Activated naive CD8-positive, alpha-beta T cell treated with anti-CD3 and anti-CD28 coated beads, Interleukin-2, amount 10 ng/mL, durations not matched to agents 7 days and 5 days (primary cell): Measurements from ENCODE around the gene TMTC2. TPM values are rescaled to one million over a fixed set of nuclear protein-coding genes. Genes with fewer than 3 reads are reported as not detected.

Experiments
- ATAC-seq: fragments of 150-1000 bp; cut with Tn5 transposase; one replicate; pipeline ENCODE4 v1.10.0; 2021; ENCODE audit warnings: low read depth, moderate library complexity
- POLR2A ChIA-PET: fragments of 350-600 bp; sonication (Branson Sonifier 250); formaldehyde crosslinking; loops from one replicate; lab custom pipeline; 2021; ENCODE audit warnings: antibody characterized with exemption; lab: Charles Lee
- DNase-seq: peaks from one replicate; pipeline ENCODE4 v3.0.0; 2021
- H3K27ac Mint-ChIP-seq: one replicate; pipeline ENCODE4 v1.8.0; 2022; ENCODE audit warnings: mild to moderate bottlenecking, mixed read lengths
- H3K27me3 Mint-ChIP-seq: one replicate; pipeline ENCODE4 v1.8.0; 2022; ENCODE audit warnings: mild to moderate bottlenecking, moderate library complexity, mixed read lengths
- H3K36me3 Mint-ChIP-seq: one replicate; pipeline ENCODE4 v1.8.0; 2021; ENCODE audit warnings: mild to moderate bottlenecking, mixed read lengths
- H3K4me1 Mint-ChIP-seq: one replicate; pipeline ENCODE4 v1.8.0; 2021; ENCODE audit warnings: mixed read lengths
- H3K4me3 Mint-ChIP-seq: one replicate; pipeline ENCODE4 v1.8.0; 2022; ENCODE audit warnings: mild to moderate bottlenecking, moderate library complexity, mixed read lengths
- H3K9me3 Mint-ChIP-seq: one replicate; pipeline ENCODE4 v1.8.0; 2021; ENCODE audit warnings: mixed read lengths
- total RNA-seq, 2 experiments: library from RNA; stranded (reverse); gene quantifications; one replicate each; pipeline ENCODE4 v1.2.3, GENCODE V29; 2021

Gene TMTC2
- total RNA-seq, 2 experiments from 2014 or later, result 3.3 to 4.1 TPM

DNA sequence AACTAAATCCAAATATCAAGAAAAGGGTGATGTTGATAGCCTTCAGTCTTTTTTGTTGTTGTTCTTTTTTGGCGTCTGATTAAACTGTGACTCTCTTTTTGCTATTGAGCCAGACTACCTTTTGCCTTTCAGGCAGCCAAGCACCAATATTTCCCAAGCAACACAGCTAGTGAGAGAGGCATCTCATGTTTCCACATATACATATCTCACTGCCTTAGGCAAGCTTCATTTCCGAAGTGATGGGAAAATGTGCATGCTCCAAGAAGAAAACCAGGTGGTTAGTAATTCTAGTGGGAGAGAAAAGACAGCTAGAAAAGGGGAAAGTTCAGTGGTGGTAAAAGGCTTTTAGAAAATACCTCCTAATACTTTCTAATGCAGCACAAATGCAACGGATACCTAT, 277.7 kb downstream of the TMTC2 start:
- ATAC-seq (no peak), DNase-seq (no peak)
- Mint-ChIP-seq H3K36me3 (no peaks in the 10 kb centered on the region), H3K27me3 (no peaks in the 10 kb centered on the region), H3K27ac (no peak overlapping the region), H3K9me3 (no peaks in the 10 kb centered on the region), H3K4me3 (no peak overlapping the region), H3K4me1 (no peaks in the 10 kb centered on the region)
- POLR2A ChIA-PET, result no interaction called here

DNA sequence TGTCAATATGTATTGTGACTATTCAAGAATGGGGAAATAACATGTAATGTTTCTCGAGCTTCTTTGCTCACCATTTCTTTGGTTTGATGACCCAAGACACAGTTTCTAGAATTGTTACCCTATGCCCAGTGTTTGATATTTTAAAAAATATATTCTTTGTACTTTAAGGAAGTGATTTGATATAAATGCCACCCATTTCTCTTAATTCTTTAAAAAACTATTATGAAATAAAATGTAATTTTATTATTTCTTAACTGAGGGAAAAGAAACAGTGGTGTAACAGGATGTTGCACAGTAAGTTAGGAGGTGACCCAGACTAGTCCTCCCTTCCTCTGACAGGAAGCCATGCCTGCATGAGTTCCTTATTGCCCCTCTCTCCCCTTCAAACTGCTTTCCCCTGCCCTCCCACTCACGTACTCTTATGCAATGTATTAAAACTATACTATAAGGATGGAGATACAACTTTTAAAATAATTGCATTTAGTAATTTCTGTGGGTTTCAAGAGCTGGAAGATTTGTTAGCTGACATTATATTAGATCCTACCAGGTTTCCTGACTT, 279.4 kb downstream of the TMTC2 start:
- DNase-seq (no peak), ATAC-seq (no peak)
- no peaks in the 10 kb centered on the region for H3K27me3 Mint-ChIP-seq
- POLR2A ChIA-PET, result no interaction called here
- H3K9me3 Mint-ChIP-seq, result no peaks in the 10 kb centered on the region
- no peak overlapping the region for H3K27ac Mint-ChIP-seq
- H3K4me3 Mint-ChIP-seq, result no peak overlapping the region
- H3K4me1 Mint-ChIP-seq, result no peaks in the 10 kb centered on the region
- no peaks in the 10 kb centered on the region for H3K36me3 Mint-ChIP-seq

- no peak for ATAC-seq
- Mint-ChIP-seq H3K27me3 (no peaks in the 10 kb centered on the region), H3K9me3 (no peaks in the 10 kb centered on the region), H3K4me1 (no peaks in the 10 kb centered on the region), H3K36me3 (no peaks in the 10 kb centered on the region), H3K4me3 (no peak overlapping the region), H3K27ac (no peak overlapping the region)
- no peak for DNase-seq
- POLR2A ChIA-PET, result no interaction called here
Measured at GRCh38 chr12:82968631-82969367, 282.1 kb downstream of the TMTC2 start.

GRCh38 chr12:82970614-82971013, 283.9 kb downstream of the TMTC2 start:
- H3K27ac Mint-ChIP-seq, result no peak overlapping the region
- no peaks in the 10 kb centered on the region for H3K9me3 Mint-ChIP-seq
- DNase-seq (no peak), ATAC-seq (no peak)
- no peak overlapping the region for H3K4me3 Mint-ChIP-seq
- POLR2A ChIA-PET, result no interaction called here
- no peaks in the 10 kb centered on the region for H3K4me1 Mint-ChIP-seq
- no peaks in the 10 kb centered on the region for H3K27me3 Mint-ChIP-seq
- H3K36me3 Mint-ChIP-seq, result no peaks in the 10 kb centered on the region

DNA sequence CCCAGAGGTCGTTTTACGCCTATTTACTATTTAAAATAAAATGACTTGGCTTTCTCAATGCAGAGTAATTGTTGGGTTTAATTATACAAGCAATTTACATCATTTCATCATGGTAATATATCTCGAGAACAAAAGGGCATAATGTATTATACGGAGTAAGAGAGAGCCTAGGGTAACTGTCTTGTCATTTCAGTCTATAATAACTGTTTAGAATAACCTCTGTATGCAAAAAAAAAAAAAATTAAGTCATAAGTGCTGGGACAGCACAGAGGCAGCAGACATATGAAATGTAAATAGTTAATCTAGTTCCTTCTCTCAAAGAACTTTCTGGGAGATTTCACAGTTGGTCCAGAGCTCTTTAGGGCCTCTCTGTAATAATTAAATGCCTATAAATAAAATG, 284.9 kb downstream of the TMTC2 start:
- Mint-ChIP-seq H3K4me3 (no peak overlapping the region), H3K27ac (no peak overlapping the region), H3K27me3 (no peaks in the 10 kb centered on the region), H3K9me3 (no peaks in the 10 kb centered on the region), H3K4me1 (no peaks in the 10 kb centered on the region), H3K36me3 (no peaks in the 10 kb centered on the region)
- POLR2A ChIA-PET, result no interaction called here
- DNase-seq (no peak), ATAC-seq (no peak)

GRCh38 chr12:82972624-82973023, 285.9 kb downstream of the TMTC2 start:
- ATAC-seq, result no peak
- POLR2A ChIA-PET, result no interaction called here
- Mint-ChIP-seq H3K27me3 (no peaks in the 10 kb centered on the region), H3K4me1 (no peaks in the 10 kb centered on the region), H3K27ac (no peak overlapping the region), H3K36me3 (no peaks in the 10 kb centered on the region), H3K9me3 (no peaks in the 10 kb centered on the region), H3K4me3 (no peak overlapping the region)
- DNase-seq, result no peak

DNA sequence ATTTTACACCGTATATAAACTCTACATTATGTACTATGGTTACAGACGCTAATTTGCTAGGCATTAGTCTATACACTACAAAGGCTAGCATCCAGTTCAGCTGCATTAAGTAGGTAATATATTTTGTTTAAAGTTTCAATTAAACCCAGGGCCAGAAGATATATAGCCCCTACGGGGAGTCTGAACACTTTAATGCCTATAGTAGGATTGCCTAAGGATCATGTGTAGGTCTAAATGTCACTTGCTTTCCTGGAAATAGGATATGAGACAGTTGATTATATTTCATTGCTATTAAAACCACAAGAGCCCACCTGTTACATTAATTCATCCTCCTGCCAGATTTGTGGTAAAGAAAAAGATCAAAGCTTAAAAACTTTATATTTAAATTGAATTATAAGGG, 286.9 kb downstream of the TMTC2 start:
- Mint-ChIP-seq H3K27me3 (no peaks in the 10 kb centered on the region), H3K36me3 (no peaks in the 10 kb centered on the region), H3K9me3 (no peaks in the 10 kb centered on the region), H3K4me1 (no peaks in the 10 kb centered on the region), H3K4me3 (no peak overlapping the region), H3K27ac (no peak overlapping the region)
- POLR2A ChIA-PET, result no interaction called here
- ATAC-seq, result no peak
- DNase-seq, result no peak

DNA sequence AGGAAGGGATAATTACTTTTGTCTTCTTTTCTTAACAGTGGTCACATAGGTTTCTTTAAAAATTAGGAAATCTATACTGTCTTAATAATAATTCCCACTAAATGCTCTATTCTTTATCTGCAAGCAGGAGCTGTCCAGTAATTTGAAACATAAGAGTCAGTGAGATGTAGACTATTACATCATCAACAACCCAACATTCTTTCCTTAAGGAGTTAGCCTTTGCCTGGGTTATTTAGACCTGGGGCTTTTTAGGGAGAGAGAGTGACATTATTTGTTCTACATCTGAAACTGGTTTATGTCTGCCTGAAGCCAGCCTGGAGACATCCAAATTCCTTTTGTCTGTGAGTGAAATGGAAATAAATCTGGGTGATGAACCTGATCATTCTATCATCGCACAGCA, 294.4 kb downstream of the TMTC2 start:
- Mint-ChIP-seq H3K36me3 (no peaks in the 10 kb centered on the region), H3K9me3 (no peaks in the 10 kb centered on the region), H3K27me3 (no peaks in the 10 kb centered on the region), H3K4me1 (no peaks in the 10 kb centered on the region), H3K4me3 (no peak overlapping the region), H3K27ac (no peak overlapping the region)
- DNase-seq (no peak), ATAC-seq (no peak)
- POLR2A ChIA-PET, result no interaction called here

GRCh38 chr12:82994117-82994516, 307.4 kb downstream of the TMTC2 start:
- ATAC-seq (no peak), DNase-seq (no peak)
- Mint-ChIP-seq H3K27ac (no peak overlapping the region), H3K4me1 (no peaks in the 10 kb centered on the region), H3K27me3 (peaks cover 3% of the 10 kb centered on the region), H3K36me3 (no peaks in the 10 kb centered on the region), H3K9me3 (no peaks in the 10 kb centered on the region), H3K4me3 (no peak overlapping the region)
- POLR2A ChIA-PET, result no interaction called here

DNA sequence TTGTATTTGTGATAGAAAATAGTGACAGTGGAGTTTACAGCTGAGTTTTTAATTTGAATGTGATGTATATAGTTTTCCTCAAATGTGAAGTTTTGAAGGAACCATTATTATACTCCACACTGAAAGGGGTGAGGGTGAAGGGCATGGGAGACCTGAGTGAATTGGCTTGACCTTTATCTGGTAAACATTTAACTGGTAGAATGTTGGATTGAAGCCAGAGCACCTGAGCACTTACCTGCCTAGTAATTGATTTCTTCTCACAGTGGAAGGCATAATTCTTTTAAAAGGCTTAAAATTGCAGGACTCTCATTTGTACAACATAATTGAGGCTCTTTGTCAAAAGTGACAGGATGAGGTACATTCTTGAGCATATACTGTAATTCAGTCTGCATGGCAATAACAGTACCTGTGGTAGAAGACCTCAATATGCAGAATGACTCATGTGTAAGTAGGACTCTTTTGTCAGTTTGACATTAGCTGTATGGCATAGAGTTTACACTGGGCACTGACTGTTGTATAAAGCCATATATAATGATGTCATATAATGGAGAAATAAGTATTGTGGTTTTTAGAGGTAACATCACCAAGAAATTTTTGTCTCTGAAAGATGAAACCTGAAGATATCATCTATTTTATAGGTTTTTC, 309.6 kb downstream of the TMTC2 start:
- DNase-seq (no peak), ATAC-seq (no peak)
- Mint-ChIP-seq H3K27me3 (peaks cover 3% of the 10 kb centered on the region), H3K4me1 (no peaks in the 10 kb centered on the region), H3K27ac (no peak overlapping the region), H3K9me3 (no peaks in the 10 kb centered on the region), H3K36me3 (no peaks in the 10 kb centered on the region), H3K4me3 (no peak overlapping the region)
- POLR2A ChIA-PET, result no interaction called here

DNA sequence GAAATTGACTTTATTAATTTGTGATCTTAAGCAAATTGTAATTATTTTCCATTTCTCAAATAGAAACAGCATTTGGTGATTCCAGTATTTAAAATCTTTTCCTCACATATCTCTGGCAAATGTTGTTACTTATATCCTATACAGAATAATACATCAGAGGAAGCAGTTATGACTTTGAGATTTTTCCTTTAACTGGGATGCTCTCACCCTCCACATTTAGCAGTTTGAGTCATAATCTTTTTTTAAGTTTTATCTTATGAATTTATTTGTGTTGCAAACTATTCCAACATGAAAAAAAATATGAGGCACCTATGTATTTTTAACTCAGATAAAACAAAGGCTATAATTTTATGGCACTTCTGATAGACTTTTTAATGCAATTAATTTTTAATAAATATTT, 311.8 kb downstream of the TMTC2 start:
- ATAC-seq (no peak), DNase-seq (no peak)
- no peaks in the 10 kb centered on the region for H3K4me1 Mint-ChIP-seq
- H3K27ac Mint-ChIP-seq, result no peak overlapping the region
- no peaks in the 10 kb centered on the region for H3K27me3 Mint-ChIP-seq
- H3K36me3 Mint-ChIP-seq, result no peaks in the 10 kb centered on the region
- no peak overlapping the region for H3K4me3 Mint-ChIP-seq
- POLR2A ChIA-PET, result no interaction called here
- no peaks in the 10 kb centered on the region for H3K9me3 Mint-ChIP-seq

DNA sequence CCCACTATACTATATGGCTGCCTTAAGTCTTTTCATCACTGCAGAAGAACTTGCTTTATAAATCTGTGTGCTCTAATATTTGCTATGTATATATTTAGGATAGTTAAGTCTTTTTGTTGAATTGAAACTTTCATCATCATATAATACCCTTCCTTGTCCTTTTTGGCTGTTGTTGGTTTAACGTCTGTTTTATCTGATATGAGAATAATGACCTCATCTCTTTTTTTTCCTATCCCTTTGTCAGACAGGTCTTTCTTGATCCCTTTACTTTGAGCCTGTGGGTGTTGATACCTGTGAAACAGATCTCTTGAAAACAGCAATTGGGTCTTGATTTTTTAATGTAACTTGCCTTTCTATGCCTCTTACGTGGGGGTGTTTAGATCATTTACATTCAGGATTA, 316.3 kb downstream of the TMTC2 start:
- H3K36me3 Mint-ChIP-seq, result no peaks in the 10 kb centered on the region
- no peak overlapping the region for H3K27ac Mint-ChIP-seq
- no peak for DNase-seq
- no peak overlapping the region for H3K4me3 Mint-ChIP-seq
- no peaks in the 10 kb centered on the region for H3K27me3 Mint-ChIP-seq
- POLR2A ChIA-PET, result no interaction called here
- no peak for ATAC-seq
- H3K9me3 Mint-ChIP-seq, result no peaks in the 10 kb centered on the region
- no peaks in the 10 kb centered on the region for H3K4me1 Mint-ChIP-seq

DNA sequence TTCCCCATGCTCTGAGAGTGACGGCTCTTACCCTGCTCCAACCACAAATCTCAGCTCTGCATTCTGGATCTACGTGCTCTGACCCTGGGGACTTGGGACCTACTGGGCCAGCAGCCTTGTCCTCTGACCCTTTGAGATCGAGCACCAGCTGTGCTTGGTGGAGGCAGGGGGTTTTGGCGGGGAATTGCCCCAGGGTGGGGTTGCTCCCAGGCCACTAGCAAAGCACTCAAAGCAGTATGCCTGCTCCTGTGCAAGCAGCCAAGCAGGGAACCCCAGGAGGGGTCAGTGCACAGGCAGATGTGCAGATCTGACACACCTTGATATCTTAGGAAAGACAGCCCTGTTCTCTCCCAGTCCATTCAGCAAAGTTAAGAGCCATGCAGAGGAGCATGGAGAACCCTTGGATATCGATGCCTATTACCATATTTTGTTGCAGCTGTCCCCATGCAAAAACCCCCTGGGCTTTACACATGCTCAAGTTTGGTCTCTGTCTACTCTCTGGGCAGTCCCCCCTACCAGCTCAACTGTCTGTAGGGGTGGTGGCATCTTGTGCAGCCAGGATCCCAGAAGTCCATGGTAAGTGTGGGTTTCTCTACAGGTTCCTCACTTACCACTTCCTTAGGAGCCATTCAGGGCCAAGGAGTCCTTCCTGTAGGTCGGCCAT, 319.0 kb downstream of the TMTC2 start:
- H3K27ac Mint-ChIP-seq, result no peak overlapping the region
- H3K4me1 Mint-ChIP-seq, result no peaks in the 10 kb centered on the region
- no peaks in the 10 kb centered on the region for H3K36me3 Mint-ChIP-seq
- no peak overlapping the region for H3K4me3 Mint-ChIP-seq
- no peak for DNase-seq
- no peaks in the 10 kb centered on the region for H3K27me3 Mint-ChIP-seq
- POLR2A ChIA-PET, result no interaction called here
- peaks cover 11% of the 10 kb centered on the region for H3K9me3 Mint-ChIP-seq
- ATAC-seq, result no peak

DNA sequence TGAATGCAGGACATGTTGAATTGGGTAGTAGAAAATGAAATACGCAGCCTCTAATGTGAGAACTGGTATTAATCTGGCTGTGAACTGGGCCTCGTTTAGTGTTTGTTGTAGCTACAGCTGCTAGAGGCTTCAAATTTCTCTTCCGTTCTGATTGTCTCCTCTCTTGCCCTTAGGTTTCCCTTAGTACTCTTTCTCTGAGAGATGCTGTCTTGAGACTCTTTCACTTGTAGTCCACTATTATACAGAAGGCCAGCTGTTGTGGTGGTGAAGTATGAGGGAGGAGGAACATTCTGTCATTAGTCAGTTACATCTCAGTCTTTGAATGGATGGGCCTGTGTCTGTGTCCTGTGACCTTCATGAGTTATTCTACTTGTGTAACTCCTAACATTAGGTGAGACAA, 322.0 kb downstream of the TMTC2 start:
- Mint-ChIP-seq H3K4me1 (no peaks in the 10 kb centered on the region), H3K27ac (no peak overlapping the region), H3K9me3 (peaks cover 15% of the 10 kb centered on the region), H3K4me3 (no peak overlapping the region), H3K27me3 (no peaks in the 10 kb centered on the region), H3K36me3 (no peaks in the 10 kb centered on the region)
- POLR2A ChIA-PET, result no interaction called here
- DNase-seq (no peak), ATAC-seq (no peak)
